Activated CD4-positive, CD25-positive, alpha-beta regulatory T cell treated with anti-CD3 and anti-CD28 coated beads, Interleukin-2, amount 50 U/mL, for 24 hours (primary cell): ENCODE measurements around the gene CYP11A1.
A peak's percentile ranks its signal among the peaks of the same experiment; 100 is the strongest.

Experiments
- ATAC-seq, 2 donors: fragments of 150-1000 bp; cut with Tn5 transposase; one replicate each; pipeline ENCODE4 v1.10.0; 2021; ENCODE audit warnings: mild to moderate bottlenecking in 1 of 2, moderate library complexity in 1 of 2

The CYP11A1 gene

DNA sequence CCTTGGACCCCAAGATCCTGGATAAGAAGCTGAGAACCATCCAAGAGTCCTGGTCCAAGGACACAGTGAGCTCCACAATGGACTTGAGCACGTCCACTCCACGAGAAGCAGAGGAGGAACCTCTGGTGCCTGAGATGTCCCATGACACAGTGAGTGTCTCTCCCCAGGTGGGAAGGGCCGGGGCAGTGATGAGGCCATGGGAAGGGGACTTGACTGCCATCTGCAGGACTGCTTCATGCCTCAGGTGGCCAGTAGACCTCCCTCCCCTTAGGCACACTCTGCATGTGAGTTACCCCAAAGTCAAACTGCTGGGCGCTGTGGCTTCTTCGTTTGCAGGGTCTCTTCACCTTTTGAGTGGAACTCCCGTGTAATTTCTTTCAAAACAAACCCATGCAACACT, 71.6 kb downstream of the CYP11A1 start:
- ATAC-seq, result no peak

DNA sequence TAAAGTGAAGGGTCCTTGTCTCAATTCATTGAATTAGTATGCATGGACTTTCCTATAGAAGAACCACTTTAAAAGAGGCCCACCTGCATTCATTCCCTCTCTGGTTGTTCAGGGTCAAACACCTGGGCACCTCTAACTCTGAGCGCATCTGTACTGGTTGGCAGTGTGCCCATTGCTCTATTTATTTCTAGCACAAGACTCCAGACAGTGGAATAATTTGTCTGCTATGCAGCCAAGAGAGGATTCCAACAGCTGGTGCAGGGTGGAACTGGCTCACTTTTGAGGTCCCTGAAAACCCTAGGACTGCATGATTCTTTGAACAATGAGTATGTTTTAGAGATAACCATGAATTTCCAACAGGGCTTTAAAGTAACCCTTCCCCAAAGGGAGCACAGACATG, 73.4 kb downstream of the CYP11A1 start:
- no peak for ATAC-seq

DNA sequence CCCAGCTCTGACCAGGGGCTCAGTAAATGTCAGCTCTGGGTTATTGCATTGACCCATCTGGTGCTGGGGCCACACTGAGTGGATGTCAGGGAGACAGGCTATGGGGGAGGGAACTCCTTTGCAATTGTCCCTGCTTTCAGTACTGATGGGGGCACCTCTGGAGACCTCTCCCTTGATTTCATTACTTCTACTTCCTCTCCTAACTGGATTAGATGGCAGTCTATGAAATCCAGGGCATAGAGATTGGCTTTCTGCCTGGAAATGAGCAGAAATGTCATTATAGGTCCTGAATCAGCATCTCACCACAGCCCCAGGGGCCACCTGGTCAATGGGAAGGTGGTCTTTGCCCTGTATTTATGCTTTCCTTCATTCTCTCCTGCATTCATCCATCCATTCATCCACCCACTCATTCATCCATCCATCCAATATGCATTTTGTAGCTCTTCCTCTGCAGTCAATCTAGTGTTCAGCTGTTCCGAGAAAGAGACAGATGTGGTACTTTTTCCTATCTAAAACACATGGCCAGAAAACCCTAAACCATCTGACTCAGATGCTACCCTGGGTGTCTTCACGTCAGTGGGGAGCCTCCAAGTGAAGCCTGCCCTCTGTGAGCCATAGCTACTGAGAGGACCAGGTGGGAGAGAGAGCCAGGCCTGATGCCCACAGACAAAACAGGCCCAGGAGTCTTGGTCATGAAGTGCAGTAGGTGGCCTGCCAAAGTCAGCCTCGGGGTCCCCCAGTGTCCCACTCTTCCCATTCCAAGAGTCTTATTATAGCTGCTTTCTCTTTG, 74.2 kb downstream of the CYP11A1 start:
- ATAC-seq, result no peak

DNA sequence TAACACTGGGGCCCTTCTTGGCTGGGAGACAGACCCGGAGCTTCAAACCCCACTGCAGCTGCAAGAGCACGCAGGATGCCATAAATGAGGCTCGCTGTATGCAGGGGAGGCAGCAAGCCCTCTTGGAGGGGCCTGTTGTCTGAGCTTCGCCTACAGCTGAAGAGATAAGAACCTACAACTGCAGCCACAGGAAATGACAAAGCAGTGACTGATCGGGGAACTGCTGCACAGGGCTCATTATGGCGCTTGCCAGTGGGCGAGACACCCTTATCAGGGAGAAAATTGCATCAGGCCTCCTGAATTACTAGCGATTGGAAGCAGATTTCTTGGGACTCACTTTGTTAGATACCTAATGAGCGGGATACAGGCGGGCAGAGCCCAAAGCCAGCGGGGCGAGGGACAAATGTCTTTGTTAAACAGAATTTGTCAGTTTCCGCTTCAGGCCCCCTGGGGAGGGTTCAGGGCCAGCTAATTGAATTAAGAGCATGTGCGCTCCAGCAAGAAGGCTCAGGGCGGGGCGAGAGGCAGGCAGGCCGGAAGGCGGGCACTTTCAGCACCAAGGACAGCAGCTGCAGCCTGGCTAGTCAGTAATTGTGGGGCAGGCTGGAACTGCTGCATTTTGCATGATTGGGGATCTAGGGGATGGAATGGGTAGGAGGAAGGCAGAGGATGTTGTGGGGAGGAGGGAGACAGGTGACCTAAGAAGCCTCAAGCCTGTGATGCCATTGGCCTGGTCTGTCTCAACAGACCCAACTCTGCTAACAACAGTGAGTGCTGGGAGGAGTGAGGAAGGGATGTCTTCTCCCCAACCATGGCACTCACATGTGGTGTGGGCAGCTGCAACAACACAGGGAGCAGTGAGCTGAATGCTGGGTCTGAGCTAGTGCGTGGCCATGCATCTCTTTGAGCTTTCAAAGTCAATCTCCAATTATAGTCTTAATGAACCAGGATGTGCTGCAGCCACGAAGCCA, 76.1 kb downstream of the CYP11A1 start:
- peak; percentile 53 to 62 for ATAC-seq

DNA sequence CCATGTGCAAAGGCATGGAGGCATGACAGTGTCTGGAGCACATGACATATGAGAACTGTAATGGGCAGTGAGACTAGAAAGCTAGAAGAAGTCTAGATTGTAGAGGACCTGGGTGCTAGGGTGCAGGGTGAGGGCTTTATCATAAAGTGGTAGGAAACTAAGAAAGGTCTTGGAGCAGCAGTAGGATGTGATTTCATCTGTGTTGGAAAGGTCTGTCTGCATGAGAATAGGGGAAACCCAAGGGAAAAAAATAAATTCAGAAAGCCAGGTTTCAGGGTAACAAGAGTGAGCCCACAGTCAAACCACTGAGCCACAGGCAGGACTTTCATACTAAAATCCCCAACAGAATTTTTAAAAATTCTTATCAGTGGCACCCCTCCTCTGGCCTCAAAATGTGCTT, 76.8 kb downstream of the CYP11A1 start:
- ATAC-seq, result no peak

DNA sequence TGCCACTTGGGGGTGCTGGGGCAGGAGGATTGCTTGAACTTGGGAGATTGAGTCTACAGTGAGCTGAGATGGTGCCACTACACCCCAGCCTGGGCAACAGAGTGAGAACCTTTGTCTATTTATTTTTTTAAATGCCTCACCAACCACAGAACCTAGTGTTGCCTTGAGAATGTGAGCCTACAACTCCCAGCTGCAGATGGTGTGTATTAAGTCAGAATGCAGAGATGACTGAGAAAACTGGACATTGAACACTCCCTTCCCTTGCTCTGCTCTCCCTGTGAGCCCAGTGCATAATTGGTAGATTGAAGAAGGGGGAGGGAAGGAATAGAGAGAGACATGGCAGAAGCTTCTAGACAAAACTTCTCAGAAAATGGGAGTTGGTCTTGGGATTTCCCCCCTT, 77.8 kb downstream of the CYP11A1 start:
- ATAC-seq, result no peak
